ENCODE data around the gene ERF. TPM values are rescaled to one million over a fixed set of nuclear protein-coding genes. Genes with fewer than 3 reads are reported as not detected.

ERF gene
- total RNA-seq, 2 experiments from 2014 or later, result 26.7 to 33.5 TPM

- no peak overlapping the region for H2AFZ ChIP-seq (ENCODE audit: low read length)
- H3K36me3 ChIP-seq (ENCODE audit: insufficient read depth, low read length), result peaks cover 95% of the 10 kb centered on the region
- no peaks in the 10 kb centered on the region for H3K9me3 ChIP-seq (ENCODE audit: low read length)
- intact Hi-C loops (cut with micrococcal nuclease; ENCODE audit: unreplicated experiment), result no loop called here
- H3K9me2 ChIP-seq (ENCODE audit: insufficient read depth, low read length), result no peaks in the 10 kb centered on the region
- H3K27ac ChIP-seq (ENCODE audit: low read depth, low read length, poor library complexity, severe bottlenecking), result no peak overlapping the region
- no peak for TF ChIP-seq EZH2phosphoT487 (IDR thresholded peaks at IDR 0.05; ENCODE audit: borderline replicate concordance, low read depth, low read length)
- TF ChIP-seq CTCF (conservative IDR thresholded peaks at IDR 0.05; ENCODE audit: low read length), result no peak
- H3K4me1 ChIP-seq (ENCODE audit: insufficient read depth, low read length, poor library complexity, severe bottlenecking), result no peaks in the 10 kb centered on the region
- H4K20me1 ChIP-seq (ENCODE audit: insufficient read depth, low read length), result no peaks in the 10 kb centered on the region
- no peak overlapping the region for H3K4me2 ChIP-seq (ENCODE audit: low read length)
- BruUV-seq (replicated peaks), result no TSS peak
- no peak for DNase-seq (ENCODE audit: low spot score)
- H3K79me2 ChIP-seq (ENCODE audit: insufficient read depth, low read depth, low read length), result no peaks in the 10 kb centered on the region
- no peak overlapping the region for H3K4me3 ChIP-seq (ENCODE audit: low read depth, low read length, poor library complexity, severe bottlenecking)
- CTCF ChIA-PET (ENCODE audit: unreplicated experiment), result no interaction called here
- POLR2A ChIA-PET, result no interaction called here
These were observed 22.5 kb downstream of the ERF start for GRCh38 chr19:42232435-42232834.

GRCh38 chr19:42230571-42230970 lies 24.4 kb downstream of the ERF start:
- ChIA-PET CTCF (ENCODE audit: unreplicated experiment) (no interaction called here), POLR2A (no interaction called here)
- H3K4me1 ChIP-seq (ENCODE audit: insufficient read depth, low read length, poor library complexity, severe bottlenecking), result no peaks in the 10 kb centered on the region
- no peaks in the 10 kb centered on the region for H4K20me1 ChIP-seq (ENCODE audit: insufficient read depth, low read length)
- no peak overlapping the region for H3K27ac ChIP-seq (ENCODE audit: low read depth, low read length, poor library complexity, severe bottlenecking)
- no peak overlapping the region for H3K4me2 ChIP-seq (ENCODE audit: low read length)
- H3K4me3 ChIP-seq (ENCODE audit: low read depth, low read length, poor library complexity, severe bottlenecking), result no peak overlapping the region
- H2AFZ ChIP-seq (ENCODE audit: low read length), result no peak overlapping the region
- H3K36me3 ChIP-seq (ENCODE audit: insufficient read depth, low read length), result peaks cover 98% of the 10 kb centered on the region
- H3K9me3 ChIP-seq (ENCODE audit: low read length), result no peaks in the 10 kb centered on the region
- no peak for TF ChIP-seq EZH2phosphoT487 (IDR thresholded peaks at IDR 0.05; ENCODE audit: borderline replicate concordance, low read depth, low read length)
- TF ChIP-seq CTCF (conservative IDR thresholded peaks at IDR 0.05; ENCODE audit: low read length), result no peak
- intact Hi-C loops (cut with micrococcal nuclease; ENCODE audit: unreplicated experiment), result no loop called here
- BruUV-seq (replicated peaks), result no TSS peak
- no peak for DNase-seq (ENCODE audit: low spot score)
- no peaks in the 10 kb centered on the region for H3K79me2 ChIP-seq (ENCODE audit: insufficient read depth, low read depth, low read length)
- H3K9me2 ChIP-seq (ENCODE audit: insufficient read depth, low read length), result no peaks in the 10 kb centered on the region

GRCh38 chr19:42229855-42230351 lies 25.0 kb downstream of the ERF start:
- no peak for TF ChIP-seq CTCF (conservative IDR thresholded peaks at IDR 0.05; ENCODE audit: low read length)
- TF ChIP-seq EZH2phosphoT487 (IDR thresholded peaks at IDR 0.05; ENCODE audit: borderline replicate concordance, low read depth, low read length), result no peak
- no peak overlapping the region for H2AFZ ChIP-seq (ENCODE audit: low read length)
- H3K4me2 ChIP-seq (ENCODE audit: low read length), result no peak overlapping the region
- CTCF ChIA-PET (ENCODE audit: unreplicated experiment), result no interaction called here
- H3K36me3 ChIP-seq (ENCODE audit: insufficient read depth, low read length), result peaks cover 98% of the 10 kb centered on the region
- no peak for DNase-seq (ENCODE audit: low spot score)
- H3K79me2 ChIP-seq (ENCODE audit: insufficient read depth, low read depth, low read length), result no peaks in the 10 kb centered on the region
- H3K4me3 ChIP-seq (ENCODE audit: low read depth, low read length, poor library complexity, severe bottlenecking), result no peak overlapping the region
- no peaks in the 10 kb centered on the region for H3K9me2 ChIP-seq (ENCODE audit: insufficient read depth, low read length)
- intact Hi-C loops (cut with micrococcal nuclease; ENCODE audit: unreplicated experiment), result no loop called here
- POLR2A ChIA-PET, result no interaction called here
- H3K27ac ChIP-seq (ENCODE audit: low read depth, low read length, poor library complexity, severe bottlenecking), result no peak overlapping the region
- no peaks in the 10 kb centered on the region for H4K20me1 ChIP-seq (ENCODE audit: insufficient read depth, low read length)
- no peaks in the 10 kb centered on the region for H3K9me3 ChIP-seq (ENCODE audit: low read length)
- no TSS peak for BruUV-seq (replicated peaks)
- H3K4me1 ChIP-seq (ENCODE audit: insufficient read depth, low read length, poor library complexity, severe bottlenecking), result no peaks in the 10 kb centered on the region
